SH-SY5Y (cell line): ENCODE data around the gene THSD7A.

Source experiments
- GATA2 ChIP-seq: IDR thresholded peaks from 2 replicates; pipeline ENCODE4 v1.6.1; 2011; ENCODE audit warnings: mild to moderate bottlenecking, low read depth, low read length
- GATA3 ChIP-seq: IDR thresholded peaks from 2 replicates; pipeline ENCODE4 v1.6.1; 2011; ENCODE audit warnings: low read depth, mild to moderate bottlenecking, low read length, moderate library complexity

THSD7A gene

GRCh38 chr7:11642276-11642675 lies 189.7 kb downstream of the THSD7A start:
- TF ChIP-seq GATA3 (no peak), GATA2 (no peak)

DNA sequence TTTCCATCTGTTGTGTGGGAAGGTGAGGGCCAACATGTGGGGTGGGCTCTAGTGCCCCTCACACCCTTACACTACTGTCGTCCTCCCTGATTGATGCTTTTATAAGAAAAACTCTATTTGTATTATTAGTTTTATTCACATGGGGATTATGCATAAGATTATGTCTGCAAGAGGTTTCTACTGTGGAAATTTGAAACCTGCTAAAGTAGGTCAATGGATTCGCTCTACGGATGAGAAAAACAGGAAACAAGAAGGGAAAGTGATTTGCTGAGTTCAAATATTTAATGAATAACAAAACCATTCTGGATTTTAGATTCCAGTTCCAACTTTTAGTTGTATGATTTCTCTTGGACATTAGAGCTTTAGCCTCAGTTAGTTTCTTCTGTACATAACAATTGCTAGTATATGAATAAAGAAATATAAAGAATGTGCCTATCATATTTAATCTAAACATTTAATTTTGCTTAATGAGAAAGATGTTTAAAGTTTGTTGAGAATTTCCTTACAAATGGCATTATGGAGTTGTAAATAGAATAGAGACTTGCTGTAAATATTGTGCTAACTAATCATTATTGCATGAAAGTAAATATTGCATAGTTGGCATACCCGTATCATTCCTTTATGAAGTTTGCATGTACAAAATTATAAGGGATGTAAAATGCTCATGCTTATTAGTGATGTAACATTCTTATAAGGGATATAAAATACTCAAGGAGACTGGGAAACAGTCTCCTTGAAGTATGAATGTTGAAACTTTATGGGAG lies 193.8 kb downstream of the THSD7A start:
- no peak for TF ChIP-seq GATA2
- TF ChIP-seq GATA3, result no peak

GRCh38 chr7:11636274-11636673 lies 195.7 kb downstream of the THSD7A start:
- TF ChIP-seq GATA3 (no peak), GATA2 (no peak)

DNA sequence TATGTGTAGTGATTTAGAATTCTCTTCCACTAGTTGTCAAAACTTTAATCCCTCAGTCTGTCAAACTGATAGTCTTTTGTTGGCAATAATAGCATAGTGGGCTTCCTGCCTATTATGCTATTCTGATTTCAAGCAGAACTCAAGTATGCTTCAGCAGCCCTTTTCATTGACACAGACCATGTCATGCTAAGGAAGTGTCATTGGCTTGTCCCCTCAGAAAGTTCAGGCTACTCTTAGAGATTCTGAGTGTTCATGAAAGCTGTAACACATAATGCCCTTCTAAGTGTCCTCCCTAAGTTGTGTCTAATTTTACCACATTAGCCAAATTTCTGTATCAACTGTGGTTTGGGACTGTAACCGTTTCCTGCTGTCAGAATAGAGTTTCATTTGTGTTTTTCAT lies 198.7 kb downstream of the THSD7A start:
- no peak for TF ChIP-seq GATA2
- TF ChIP-seq GATA3, result no peak

GRCh38 chr7:11630355-11630754 lies 201.6 kb downstream of the THSD7A start:
- no peak for TF ChIP-seq GATA3
- no peak for TF ChIP-seq GATA2

GRCh38 chr7:11625669-11626068 lies 206.3 kb downstream of the THSD7A start:
- TF ChIP-seq GATA3 (no peak), GATA2 (no peak)

DNA sequence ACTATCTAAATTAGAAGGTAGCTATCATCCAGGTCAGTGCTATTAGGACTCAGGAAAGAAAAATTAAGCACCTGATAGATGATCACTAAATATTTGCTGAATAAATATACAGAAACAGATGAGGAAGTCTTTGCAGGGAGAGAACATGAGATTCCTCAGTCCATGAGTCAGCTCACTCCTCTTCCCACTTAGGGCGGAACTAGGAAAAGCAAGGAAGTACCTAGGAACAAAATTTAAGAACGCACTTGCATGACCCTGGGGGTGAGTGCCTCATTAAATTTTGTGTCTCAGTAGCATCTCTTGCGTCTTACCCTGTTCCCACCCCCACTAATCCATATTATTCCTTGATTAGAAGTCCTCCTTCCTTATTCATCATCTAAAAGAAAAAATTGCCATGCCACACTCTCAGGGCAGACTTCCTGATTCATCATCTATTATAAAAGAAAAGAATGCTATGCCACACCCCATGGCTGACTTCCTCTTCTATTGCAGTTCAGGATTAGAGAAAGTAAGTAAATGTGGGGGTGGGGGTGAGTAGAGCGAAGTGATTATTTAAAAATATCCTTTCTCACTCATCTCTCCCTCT lies 208.8 kb downstream of the THSD7A start:
- TF ChIP-seq GATA2 (no peak), GATA3 (no peak)

- TF ChIP-seq GATA3, result no peak
- no peak for TF ChIP-seq GATA2
Measured at GRCh38 chr7:11620406-11621253, 211.4 kb downstream of the THSD7A start.

- no peak for TF ChIP-seq GATA2
- TF ChIP-seq GATA3, result no peak
Measured at GRCh38 chr7:11616466-11616865, 215.5 kb downstream of the THSD7A start.

DNA sequence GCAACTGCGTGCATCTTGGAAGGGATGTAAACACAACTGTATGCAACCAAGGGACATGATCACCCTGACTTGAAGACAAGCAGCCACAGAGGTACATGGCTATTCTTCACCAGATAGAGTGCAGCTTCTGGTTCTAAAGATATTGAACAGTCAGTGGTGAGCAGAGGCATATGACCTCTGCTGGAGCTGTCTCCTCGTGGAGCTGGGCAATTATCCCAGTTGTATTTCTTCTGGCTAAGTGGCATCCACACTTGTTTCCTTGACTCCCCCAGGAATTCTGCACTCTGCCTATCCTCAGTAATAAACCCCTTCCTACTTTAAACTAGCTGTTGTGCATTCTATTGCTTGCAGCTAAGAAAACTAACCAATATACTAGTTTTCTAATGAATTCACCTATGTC lies 216.8 kb downstream of the THSD7A start:
- TF ChIP-seq GATA2, result no peak
- TF ChIP-seq GATA3, result no peak

DNA sequence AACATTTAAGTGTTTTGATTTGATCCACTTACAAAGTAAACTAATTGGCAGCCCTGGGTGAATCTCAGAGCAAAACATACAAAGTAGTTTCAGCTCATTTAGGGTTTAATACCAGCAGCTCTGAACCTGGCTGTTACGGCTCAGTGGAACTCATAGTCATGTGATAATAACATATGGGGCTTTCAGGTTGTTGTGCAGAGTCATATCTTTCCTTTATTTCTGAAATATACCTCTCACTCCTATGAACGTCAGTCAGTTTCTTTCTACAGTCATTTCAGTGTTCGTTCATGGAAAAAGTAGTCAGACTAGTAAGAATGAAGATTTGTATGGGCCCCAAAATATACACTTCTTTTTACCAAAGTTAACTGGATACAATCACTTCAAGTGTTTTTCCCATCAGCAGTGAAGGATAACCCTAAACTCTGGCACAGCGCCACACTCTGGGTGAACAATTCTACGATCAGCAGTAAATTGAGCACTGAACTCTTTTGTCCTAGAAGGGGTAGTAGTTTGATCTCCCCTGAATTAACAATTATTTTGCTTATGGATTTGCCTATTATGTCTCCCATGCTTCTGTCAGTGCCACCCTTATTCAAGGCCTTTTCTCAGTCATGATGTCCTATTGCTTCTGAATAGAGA lies 218.6 kb downstream of the THSD7A start:
- TF ChIP-seq GATA3 (no peak), GATA2 (no peak)

DNA sequence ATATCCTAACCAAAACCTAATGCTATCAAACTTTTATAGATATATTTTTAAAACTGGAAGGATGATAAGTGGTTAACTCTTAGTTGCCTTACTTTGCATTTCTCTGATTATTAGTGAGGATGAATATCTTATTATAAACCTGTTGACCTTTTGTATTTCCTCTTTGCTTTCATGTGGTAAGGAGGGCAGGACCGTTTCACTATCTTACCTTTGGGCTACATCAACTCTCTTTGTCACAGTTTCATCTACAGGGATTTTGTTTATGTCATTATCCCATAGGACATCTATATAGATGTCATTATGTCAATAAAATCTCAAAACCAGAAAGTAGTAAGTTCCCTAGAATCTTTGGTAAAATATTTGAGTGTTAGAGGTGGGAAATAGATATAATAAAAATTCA lies 219.3 kb downstream of the THSD7A start:
- TF ChIP-seq GATA3 (no peak), GATA2 (no peak)

- TF ChIP-seq GATA3 (no peak), GATA2 (no peak)
Measured at GRCh38 chr7:11609096-11609670, 222.8 kb downstream of the THSD7A start.

- TF ChIP-seq GATA3, result no peak
- no peak for TF ChIP-seq GATA2
Measured at GRCh38 chr7:11607686-11608085, 224.3 kb downstream of the THSD7A start.

DNA sequence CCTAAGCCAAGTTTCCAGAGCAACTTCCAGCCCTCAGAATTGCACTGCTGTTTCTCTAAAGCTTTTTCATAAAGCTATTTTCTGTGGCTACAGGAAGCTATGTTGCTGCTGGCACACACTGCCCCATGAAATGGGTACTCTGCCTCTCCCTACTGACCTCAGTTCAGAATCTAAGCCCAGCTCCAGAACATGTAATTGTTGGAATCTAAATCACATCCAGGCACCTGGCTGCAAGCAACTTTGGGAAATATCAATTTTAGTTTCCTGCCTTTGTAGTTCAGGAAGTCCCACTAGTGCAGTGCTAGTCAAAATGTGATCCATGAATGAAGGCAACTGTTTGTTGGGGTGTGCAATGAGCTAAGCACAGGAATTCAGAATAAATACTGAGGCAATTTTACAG lies 226.2 kb downstream of the THSD7A start:
- TF ChIP-seq GATA3, result no peak
- no peak for TF ChIP-seq GATA2
